ENCODE results near the gene TEC.

DNA sequence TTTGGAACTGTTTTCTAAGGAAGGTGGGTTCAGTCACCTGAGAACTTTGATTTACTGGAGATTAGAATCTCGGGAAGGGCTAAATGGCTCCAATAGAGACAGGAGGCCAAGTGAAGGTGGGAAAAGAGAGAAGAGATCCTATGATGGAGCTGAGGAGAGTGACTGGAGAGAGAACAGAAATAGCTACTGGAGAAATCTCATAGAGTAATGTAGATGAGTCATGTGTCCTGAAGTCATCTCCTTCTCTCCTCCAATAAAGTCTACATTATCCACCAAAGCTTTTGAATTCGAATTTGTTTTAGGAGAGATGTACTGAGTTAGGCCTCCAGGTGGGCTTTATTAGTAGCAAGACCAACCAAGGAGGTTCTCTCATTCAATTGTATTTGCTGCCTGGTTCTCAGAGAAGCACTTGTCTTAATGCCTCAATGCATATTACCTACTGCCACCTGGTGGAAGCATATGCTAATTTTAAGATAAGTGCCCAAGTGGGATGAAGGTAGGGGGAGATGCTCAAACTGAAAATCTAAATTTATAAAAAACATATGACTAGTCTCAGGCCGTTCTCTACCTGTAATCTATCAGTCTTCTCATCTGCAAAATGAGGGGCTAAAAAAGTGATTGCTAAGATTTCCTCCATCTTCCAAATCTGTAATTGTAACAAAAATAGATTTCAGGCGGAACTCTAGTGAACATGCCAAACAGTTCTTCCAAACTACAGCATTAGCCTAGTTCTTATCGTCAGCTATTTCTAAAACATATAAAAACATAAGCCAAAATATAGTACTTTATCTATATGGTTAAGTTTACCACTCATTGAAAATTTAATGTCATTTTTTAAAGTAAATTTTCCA, 160.0 kb downstream of the TEC start:
- TF ChIP-seq, protein P1, sequence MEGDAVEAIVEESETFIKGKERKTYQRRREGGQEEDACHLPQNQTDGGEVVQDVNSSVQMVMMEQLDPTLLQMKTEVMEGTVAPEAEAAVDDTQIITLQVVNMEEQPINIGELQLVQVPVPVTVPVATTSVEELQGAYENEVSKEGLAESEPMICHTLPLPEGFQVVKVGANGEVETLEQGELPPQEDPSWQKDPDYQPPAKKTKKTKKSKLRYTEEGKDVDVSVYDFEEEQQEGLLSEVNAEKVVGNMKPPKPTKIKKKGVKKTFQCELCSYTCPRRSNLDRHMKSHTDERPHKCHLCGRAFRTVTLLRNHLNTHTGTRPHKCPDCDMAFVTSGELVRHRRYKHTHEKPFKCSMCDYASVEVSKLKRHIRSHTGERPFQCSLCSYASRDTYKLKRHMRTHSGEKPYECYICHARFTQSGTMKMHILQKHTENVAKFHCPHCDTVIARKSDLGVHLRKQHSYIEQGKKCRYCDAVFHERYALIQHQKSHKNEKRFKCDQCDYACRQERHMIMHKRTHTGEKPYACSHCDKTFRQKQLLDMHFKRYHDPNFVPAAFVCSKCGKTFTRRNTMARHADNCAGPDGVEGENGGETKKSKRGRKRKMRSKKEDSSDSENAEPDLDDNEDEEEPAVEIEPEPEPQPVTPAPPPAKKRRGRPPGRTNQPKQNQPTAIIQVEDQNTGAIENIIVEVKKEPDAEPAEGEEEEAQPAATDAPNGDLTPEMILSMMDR (IDR thresholded peaks at IDR 0.05), result peak; percentile 66
- TF ChIP-seq EZH2 (IDR thresholded peaks at IDR 0.05), result no peak

All from neural progenitor cell (in vitro differentiated cells).